Activated CD8-positive, alpha-beta memory T cell treated with anti-CD3 and anti-CD28 coated beads, Interleukin-2, amount 10 ng/mL, durations not matched to agents 7 days and 5 days (primary cell): ENCODE measurements around the gene PDE5A. TPM values are rescaled to one million over a fixed set of nuclear protein-coding genes. Genes with fewer than 3 reads are reported as not detected.

Source experiments
- ATAC-seq: fragments of 150-1000 bp; cut with Tn5 transposase; one replicate; pipeline ENCODE4 v1.10.0; 2021; ENCODE audit warnings: moderate library complexity
- CTCF ChIA-PET: fragments of 350-600 bp; sonication (Branson Sonifier 250); formaldehyde crosslinking; loops from one replicate; lab custom pipeline; 2021; ENCODE audit warnings: antibody characterized with exemption; lab: Charles Lee
- DNase-seq: peaks from one replicate; pipeline ENCODE4 v3.0.0-alpha.2; 2020
- H3K27ac Mint-ChIP-seq: one replicate; pipeline ENCODE4 v1.8.0; 2021; ENCODE audit warnings: mild to moderate bottlenecking, mixed read lengths
- H3K27me3 Mint-ChIP-seq: one replicate; pipeline ENCODE4 v1.8.0; 2021; ENCODE audit warnings: mixed read lengths
- H3K36me3 Mint-ChIP-seq: one replicate; pipeline ENCODE4 v1.8.0; 2021; ENCODE audit warnings: mild to moderate bottlenecking, mixed read lengths
- H3K4me1 Mint-ChIP-seq: one replicate; pipeline ENCODE4 v1.8.0; 2021; ENCODE audit warnings: mixed read lengths
- H3K4me3 Mint-ChIP-seq: one replicate; pipeline ENCODE4 v1.8.0; 2021; ENCODE audit warnings: mild to moderate bottlenecking, moderate library complexity, mixed read lengths
- H3K9me3 Mint-ChIP-seq: one replicate; pipeline ENCODE4 v1.8.0; 2022; ENCODE audit warnings: low read depth, mixed read lengths
- total RNA-seq, 2 experiments: library from RNA; stranded (reverse); gene quantifications; one replicate each; pipeline ENCODE4 v1.2.3, GENCODE V29; 2021

Gene PDE5A
- total RNA-seq, 2 experiments from 2014 or later, result 0.18 TPM; not detected in 1

DNA sequence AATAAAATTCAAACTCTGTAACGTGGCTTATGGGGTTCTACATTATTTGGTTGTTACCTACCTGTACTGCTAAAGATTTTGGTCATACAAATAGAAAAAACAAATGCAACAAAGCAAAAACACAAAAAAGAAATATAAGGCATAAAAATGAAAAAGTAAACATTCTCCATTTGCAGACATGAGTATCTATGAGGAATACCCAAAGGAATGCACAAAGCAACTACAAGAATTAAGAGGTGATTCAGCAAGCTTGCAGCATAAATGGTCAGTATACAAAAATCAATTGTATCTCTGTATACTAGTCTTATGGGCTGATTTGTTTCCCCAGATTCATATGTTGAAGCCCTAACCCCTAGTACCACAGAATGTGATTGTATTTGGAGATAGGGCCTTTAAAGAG is 3.6 kb upstream of the PDE5A start:
- DNase-seq, result no peak
- ATAC-seq, result no peak
- peaks cover 35% of the 10 kb centered on the region for H3K27me3 Mint-ChIP-seq
- no peaks in the 10 kb centered on the region for H3K36me3 Mint-ChIP-seq
- CTCF ChIA-PET, result no interaction called here
- H3K9me3 Mint-ChIP-seq, result no peaks in the 10 kb centered on the region
- H3K4me1 Mint-ChIP-seq, result peaks cover 10% of the 10 kb centered on the region
- no peak overlapping the region for H3K27ac Mint-ChIP-seq
- H3K4me3 Mint-ChIP-seq, result no peak overlapping the region

GRCh38 chr4:119629142-119629471 is 503 bp upstream of the PDE5A start:
- CTCF ChIA-PET, result interaction anchor here (0.6 to 3.6 kb wide), 34 partner anchors 8 to 944 kb away, joined by 3 to 38 read pairs (median 4); partner anchors contain the start of genes MAD2L1 and METTL14
- DNase-seq, result no peak
- peak; percentile 35 for ATAC-seq
- Mint-ChIP-seq H3K36me3 (no peaks in the 10 kb centered on the region), H3K4me3 (peak overlapping the region; percentile 76), H3K4me1 (peaks cover 17% of the 10 kb centered on the region), H3K27ac (no peak overlapping the region), H3K27me3 (peaks cover 46% of the 10 kb centered on the region), H3K9me3 (no peaks in the 10 kb centered on the region)

DNA sequence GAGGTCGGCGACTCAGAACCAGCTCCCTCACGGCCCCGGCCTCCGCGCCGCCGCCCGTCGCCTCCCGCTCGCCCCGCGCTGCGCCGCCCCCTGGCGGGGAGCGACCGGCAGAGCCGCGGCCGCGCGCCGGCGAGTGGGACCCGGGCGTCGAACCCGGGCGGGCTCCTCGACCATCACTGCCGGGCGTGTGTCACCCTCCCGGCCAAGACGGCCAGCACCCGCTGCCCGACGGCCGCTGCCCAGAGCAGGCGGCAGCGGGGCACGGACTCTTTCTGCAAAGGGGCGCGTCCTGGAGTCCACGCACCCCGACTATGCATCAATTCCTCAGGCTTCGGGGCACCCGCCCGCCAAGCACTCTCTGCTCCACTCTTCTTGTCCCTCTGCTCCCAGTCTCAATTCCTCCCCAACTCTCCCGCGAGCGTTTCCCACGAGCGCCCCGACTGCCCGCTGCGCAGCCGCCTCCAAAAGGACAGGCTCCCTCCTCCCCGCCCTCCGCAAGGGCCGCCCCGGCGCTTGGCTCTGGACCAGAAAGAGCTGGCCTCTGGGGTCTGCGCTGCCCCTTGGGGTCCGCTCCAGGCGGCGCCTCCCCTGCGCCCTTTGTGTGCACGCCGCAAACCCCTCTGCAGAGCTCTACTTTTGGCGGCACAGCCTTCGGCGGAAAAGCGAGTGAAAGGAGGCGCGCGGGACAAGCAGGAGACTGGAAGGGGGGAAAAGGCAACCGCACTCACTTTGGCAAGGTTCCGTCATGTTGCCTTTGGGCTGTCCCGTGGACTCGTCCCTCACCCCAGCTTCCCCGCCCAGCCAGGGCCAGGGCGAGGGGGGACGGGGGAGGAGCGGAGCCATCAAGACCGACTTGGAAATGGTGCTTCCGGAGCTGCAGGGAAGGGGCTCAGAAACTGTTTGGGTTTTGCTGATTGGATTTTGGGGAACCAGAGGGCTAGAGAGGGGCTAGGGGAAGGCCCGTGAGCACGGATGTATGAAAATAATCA is 1.0 kb downstream of the PDE5A start:
- peaks cover 17% of the 10 kb centered on the region for H3K4me1 Mint-ChIP-seq
- H3K36me3 Mint-ChIP-seq, result no peaks in the 10 kb centered on the region
- DNase-seq (peak; percentile 64), ATAC-seq (peak; percentile 68)
- CTCF ChIA-PET, result interaction anchor here (0.6 to 3.6 kb wide), 37 partner anchors 8 to 658 kb away, joined by 3 to 38 read pairs (median 4); partner anchors contain the start of gene MAD2L1
- peak overlapping the region; percentile 76 for H3K4me3 Mint-ChIP-seq
- H3K27ac Mint-ChIP-seq, result no peak overlapping the region
- H3K27me3 Mint-ChIP-seq, result peaks cover 42% of the 10 kb centered on the region
- no peaks in the 10 kb centered on the region for H3K9me3 Mint-ChIP-seq

DNA sequence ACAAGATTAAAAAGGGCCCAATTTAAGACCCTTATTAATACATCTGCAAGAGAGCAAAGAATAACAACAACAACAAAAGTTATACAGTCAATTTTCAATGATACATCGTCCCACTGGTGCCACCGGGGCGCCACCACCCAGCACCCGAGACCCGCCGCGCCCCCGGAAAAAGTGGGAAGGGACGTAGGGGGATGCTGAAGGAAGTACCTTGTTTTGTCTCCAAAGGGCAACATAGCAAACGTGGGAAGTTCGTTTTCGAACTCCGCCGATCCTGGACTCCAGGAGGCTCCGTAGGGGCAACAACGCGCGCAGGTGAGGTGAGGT is 1.7 kb downstream of the PDE5A start:
- Mint-ChIP-seq H3K9me3 (no peaks in the 10 kb centered on the region), H3K4me1 (peaks cover 17% of the 10 kb centered on the region), H3K27me3 (peaks cover 36% of the 10 kb centered on the region), H3K4me3 (peak overlapping the region; percentile 66), H3K36me3 (no peaks in the 10 kb centered on the region), H3K27ac (no peak overlapping the region)
- ATAC-seq (no peak), DNase-seq (no peak)
- CTCF ChIA-PET, result interaction anchor here (0.6 to 3.6 kb wide), 13 partner anchors 9 to 646 kb away, joined by 3 to 38 read pairs (median 5); a partner anchor contains a TSS

GRCh38 chr4:119626420-119626819 is 2.2 kb downstream of the PDE5A start:
- ATAC-seq (no peak), DNase-seq (no peak)
- no peaks in the 10 kb centered on the region for H3K36me3 Mint-ChIP-seq
- H3K27ac Mint-ChIP-seq, result no peak overlapping the region
- peak overlapping the region; percentile 66 for H3K4me3 Mint-ChIP-seq
- no peaks in the 10 kb centered on the region for H3K9me3 Mint-ChIP-seq
- CTCF ChIA-PET, result interaction anchor here (0.6 to 3.6 kb wide), 11 partner anchors 9 to 645 kb away, joined by 3 to 38 read pairs (median 7); a partner anchor contains a TSS
- H3K27me3 Mint-ChIP-seq, result peaks cover 36% of the 10 kb centered on the region
- peaks cover 17% of the 10 kb centered on the region for H3K4me1 Mint-ChIP-seq

DNA sequence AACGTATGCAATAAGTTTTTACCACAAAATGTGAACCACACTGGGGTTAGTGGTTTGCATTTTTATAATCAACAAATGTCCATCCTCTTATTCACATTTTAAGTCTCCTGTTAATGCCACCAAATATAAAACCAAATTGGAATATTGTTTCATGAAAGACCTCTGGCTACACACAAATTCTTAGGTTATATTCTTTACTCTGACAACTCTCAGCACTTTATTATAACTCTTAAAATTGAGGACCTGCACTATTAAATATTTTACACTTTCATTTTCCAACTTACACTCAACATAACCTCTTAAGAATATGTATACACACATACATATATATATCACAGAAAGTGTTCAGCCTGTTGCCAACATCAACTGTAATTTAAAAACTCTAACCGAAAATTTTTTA is 2.8 kb downstream of the PDE5A start:
- CTCF ChIA-PET, result interaction anchor here (1.8 kb wide), 1 partner anchor 643 kb away, joined by 5 read pairs; no protein-coding TSS in a partner anchor
- no peak for ATAC-seq
- H3K27me3 Mint-ChIP-seq, result peaks cover 36% of the 10 kb centered on the region
- DNase-seq, result no peak
- no peak overlapping the region for H3K4me3 Mint-ChIP-seq
- no peaks in the 10 kb centered on the region for H3K9me3 Mint-ChIP-seq
- no peak overlapping the region for H3K27ac Mint-ChIP-seq
- peaks cover 17% of the 10 kb centered on the region for H3K4me1 Mint-ChIP-seq
- no peaks in the 10 kb centered on the region for H3K36me3 Mint-ChIP-seq

GRCh38 chr4:119624356-119624755 is 4.2 kb downstream of the PDE5A start:
- no peaks in the 10 kb centered on the region for H3K9me3 Mint-ChIP-seq
- H3K27me3 Mint-ChIP-seq, result peaks cover 26% of the 10 kb centered on the region
- H3K27ac Mint-ChIP-seq, result no peak overlapping the region
- CTCF ChIA-PET, result interaction anchor here (1.1 to 1.8 kb wide), 3 partner anchors 11 to 641 kb away, joined by 3 to 5 read pairs (median 3); no protein-coding TSS in a partner anchor
- no peak overlapping the region for H3K4me3 Mint-ChIP-seq
- DNase-seq (no peak), ATAC-seq (no peak)
- H3K4me1 Mint-ChIP-seq, result peaks cover 17% of the 10 kb centered on the region
- H3K36me3 Mint-ChIP-seq, result no peaks in the 10 kb centered on the region

- Mint-ChIP-seq H3K4me3 (no peak overlapping the region), H3K27ac (no peak overlapping the region), H3K36me3 (no peaks in the 10 kb centered on the region), H3K9me3 (no peaks in the 10 kb centered on the region), H3K27me3 (peaks cover 20% of the 10 kb centered on the region), H3K4me1 (peaks cover 9% of the 10 kb centered on the region)
- ATAC-seq (no peak), DNase-seq (no peak)
- CTCF ChIA-PET, result no interaction called here
These were observed 5.6 kb downstream of the PDE5A start for GRCh38 chr4:119623025-119623424.

GRCh38 chr4:119615068-119615719 is 13.4 kb downstream of the PDE5A start:
- CTCF ChIA-PET, result interaction anchor here (1.6 kb wide), 1 partner anchor 13 kb away, joined by 4 read pairs; the partner anchor contains the start of gene PDE5A

GRCh38 chr4:119604266-119604665 is 24.3 kb downstream of the PDE5A start:
- no peak overlapping the region for H3K4me3 Mint-ChIP-seq

More at GRCh38 chr4:119615068-119615719, 13.4 kb downstream of the PDE5A start:
- no peaks in the 10 kb centered on the region for H3K36me3 Mint-ChIP-seq
- DNase-seq (no peak), ATAC-seq (no peak)
- H3K4me3 Mint-ChIP-seq, result no peak overlapping the region
- no peaks in the 10 kb centered on the region for H3K4me1 Mint-ChIP-seq
- no peak overlapping the region for H3K27ac Mint-ChIP-seq
- peaks cover 3% of the 10 kb centered on the region for H3K9me3 Mint-ChIP-seq
- peaks cover 17% of the 10 kb centered on the region for H3K27me3 Mint-ChIP-seq

GRCh38 chr4:119602366-119602765 is 26.2 kb downstream of the PDE5A start:
- Mint-ChIP-seq H3K4me3 (no peak overlapping the region), H3K36me3 (no peaks in the 10 kb centered on the region), H3K27me3 (peaks cover 6% of the 10 kb centered on the region), H3K9me3 (peaks cover 6% of the 10 kb centered on the region), H3K27ac (no peak overlapping the region), H3K4me1 (no peaks in the 10 kb centered on the region)
- CTCF ChIA-PET, result no interaction called here
- no peak for ATAC-seq
- no peak for DNase-seq

More at GRCh38 chr4:119604266-119604665, 24.3 kb downstream of the PDE5A start:
- ATAC-seq, result no peak
- no peaks in the 10 kb centered on the region for H3K4me1 Mint-ChIP-seq
- DNase-seq, result no peak
- no peak overlapping the region for H3K27ac Mint-ChIP-seq
- CTCF ChIA-PET, result interaction anchor here (1.9 kb wide), 1 partner anchor 24 kb away, joined by 9 read pairs; the partner anchor contains the start of gene PDE5A
- peaks cover 6% of the 10 kb centered on the region for H3K27me3 Mint-ChIP-seq
- no peaks in the 10 kb centered on the region for H3K9me3 Mint-ChIP-seq
- H3K36me3 Mint-ChIP-seq, result no peaks in the 10 kb centered on the region

DNA sequence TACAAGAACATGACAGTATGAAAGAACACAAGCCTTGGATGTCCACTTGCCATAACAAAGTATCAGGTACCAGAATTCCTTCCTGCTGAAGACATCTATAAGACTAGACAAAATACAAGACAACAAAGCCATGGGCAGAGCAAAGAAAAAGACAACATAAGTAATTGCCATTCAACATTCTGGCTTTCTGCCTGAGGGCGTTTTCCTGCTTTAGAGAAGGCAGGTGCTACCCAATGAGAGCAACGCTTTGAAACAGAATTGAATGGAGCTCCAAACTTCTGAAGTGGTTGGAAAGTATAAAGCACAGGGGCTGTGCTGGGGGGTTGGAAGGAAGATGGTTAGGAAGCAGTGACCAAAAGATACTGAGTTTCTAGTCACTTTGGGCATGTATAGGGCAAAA is 30.1 kb downstream of the PDE5A start:
- H3K4me3 Mint-ChIP-seq, result no peak overlapping the region
- no peak overlapping the region for H3K27ac Mint-ChIP-seq
- no peak for DNase-seq
- CTCF ChIA-PET, result no interaction called here
- no peaks in the 10 kb centered on the region for H3K4me1 Mint-ChIP-seq
- peaks cover 6% of the 10 kb centered on the region for H3K9me3 Mint-ChIP-seq
- no peaks in the 10 kb centered on the region for H3K36me3 Mint-ChIP-seq
- no peaks in the 10 kb centered on the region for H3K27me3 Mint-ChIP-seq
- no peak for ATAC-seq

DNA sequence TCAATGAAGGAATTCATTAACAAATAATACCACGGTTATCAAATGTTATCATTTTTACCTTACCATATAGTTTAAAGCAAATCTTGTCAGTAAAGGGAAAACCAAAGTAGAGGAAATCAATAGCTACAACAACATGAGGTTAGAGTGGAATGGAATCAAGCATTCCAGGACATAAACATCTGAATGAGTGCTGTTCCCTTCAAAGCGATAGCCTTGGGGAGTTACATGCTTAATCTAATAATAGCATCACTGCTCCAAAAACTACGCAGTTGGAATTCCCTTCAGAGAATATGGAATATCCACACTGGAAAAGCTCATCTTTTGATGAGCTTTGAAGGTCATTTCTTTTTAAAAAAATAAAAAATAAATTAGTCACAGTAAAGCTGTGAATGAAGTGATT is 31.2 kb downstream of the PDE5A start:
- DNase-seq, result no peak
- Mint-ChIP-seq H3K4me3 (no peak overlapping the region), H3K36me3 (no peaks in the 10 kb centered on the region), H3K27me3 (no peaks in the 10 kb centered on the region), H3K4me1 (no peaks in the 10 kb centered on the region), H3K9me3 (peaks cover 6% of the 10 kb centered on the region), H3K27ac (no peak overlapping the region)
- CTCF ChIA-PET, result interaction anchor here (1.0 kb wide), 1 partner anchor 32 kb away, joined by 3 read pairs; the partner anchor contains the start of gene PDE5A
- ATAC-seq, result no peak
